ENCODE data around the gene ZBTB22.

The ZBTB22 gene

GRCh38 chr6:33273924-33274902 is 43.3 kb downstream of the ZBTB22 start:
- Histone ChIP-seq H3K79me2 (ENCODE audit: insufficient read depth, low read length) (peaks cover 70% of the 10 kb centered on the region), H4K20me1 (ENCODE audit: insufficient read depth, low read length, poor library complexity, severe bottlenecking) (peaks cover 47% of the 10 kb centered on the region), H3K9me2 (replicated peaks; ENCODE audit: low read depth, low read length) (no peaks in the 10 kb centered on the region), H3K27me3 (ENCODE audit: insufficient read depth, low read length, poor library complexity, severe bottlenecking) (peaks cover 6% of the 10 kb centered on the region), H2AFZ (ENCODE audit: low read length) (no peak overlapping the region), H3F3A (ENCODE audit: low read depth) (peaks cover 10% of the 10 kb centered on the region; the same call in 1 of the 2 replicates), H3K4me3 (ENCODE audit: low read length, poor library complexity, severe bottlenecking) (peak overlapping the region; percentile 95), H3K9me3 (ENCODE audit: insufficient read depth, low read depth, low read length) (no peaks in the 10 kb centered on the region), H3K9ac (ENCODE audit: low read depth, low read length, poor library complexity, severe bottlenecking) (peak overlapping the region; percentile 94), H3K4me1 (ENCODE audit: insufficient read depth, low read length, poor library complexity, severe bottlenecking) (peaks cover 47% of the 10 kb centered on the region), H3K36me3 (ENCODE audit: insufficient read depth, low read length) (peaks cover 39% of the 10 kb centered on the region), H3K4me2 (ENCODE audit: low read depth, low read length, poor library complexity, severe bottlenecking) (peak overlapping the region; percentile 99)
- TF ChIP-seq EZH2phosphoT487 (IDR thresholded peaks at IDR 0.05; ENCODE audit: borderline replicate concordance) (no peak), CTCF (conservative IDR thresholded peaks at IDR 0.05; ENCODE audit: low read length) (no peak)

DNA sequence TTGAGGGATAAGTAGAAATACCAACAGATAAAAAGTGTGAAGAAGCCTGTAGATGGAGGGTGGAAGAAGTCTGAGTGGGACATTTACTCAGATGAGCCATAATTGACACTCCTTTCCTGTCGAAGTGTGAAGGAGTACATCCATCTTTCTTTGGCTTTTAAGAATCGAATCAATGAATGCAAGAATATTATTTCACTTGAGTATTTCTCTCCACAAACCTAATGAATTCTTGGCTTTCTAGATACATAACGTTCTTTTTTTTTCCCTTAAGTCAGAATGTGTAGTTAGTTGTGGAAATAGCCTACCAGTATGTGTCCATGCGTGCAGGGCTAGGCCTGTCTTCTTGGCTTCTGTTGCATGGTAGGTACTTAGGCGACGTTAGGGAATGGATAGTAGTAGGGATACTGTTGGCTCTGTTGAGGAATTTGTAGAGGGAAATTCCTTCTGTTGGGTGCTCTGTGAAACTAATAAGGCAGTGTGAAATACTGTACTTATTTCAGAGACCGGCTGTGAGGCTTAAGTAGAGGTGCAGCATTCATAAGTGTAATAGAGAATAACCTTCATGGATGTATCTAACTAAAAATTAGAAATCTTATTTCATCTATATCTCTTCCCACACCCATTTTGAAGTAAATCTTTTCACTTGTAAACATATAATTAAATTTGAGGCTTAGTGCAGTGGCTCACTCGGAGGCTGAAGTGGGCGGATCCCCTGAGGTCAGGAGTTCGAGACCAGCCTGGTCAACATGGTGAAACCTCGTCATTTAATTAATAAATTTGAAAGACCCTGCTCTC is 44.2 kb downstream of the ZBTB22 start:
- Histone ChIP-seq H3F3A (ENCODE audit: low read depth) (peaks cover 8% of the 10 kb centered on the region; the same call in 1 of the 2 replicates), H3K36me3 (ENCODE audit: insufficient read depth, low read length) (peaks cover 35% of the 10 kb centered on the region), H3K9me2 (replicated peaks; ENCODE audit: low read depth, low read length) (no peaks in the 10 kb centered on the region), H2AFZ (ENCODE audit: low read length) (no peak overlapping the region), H3K9me3 (ENCODE audit: insufficient read depth, low read depth, low read length) (no peaks in the 10 kb centered on the region), H3K4me1 (ENCODE audit: insufficient read depth, low read length, poor library complexity, severe bottlenecking) (peaks cover 47% of the 10 kb centered on the region), H3K4me2 (ENCODE audit: low read depth, low read length, poor library complexity, severe bottlenecking) (peak overlapping the region; percentile 99), H3K4me3 (ENCODE audit: low read length, poor library complexity, severe bottlenecking) (peak overlapping the region; percentile 95), H4K20me1 (ENCODE audit: insufficient read depth, low read length, poor library complexity, severe bottlenecking) (peaks cover 47% of the 10 kb centered on the region), H3K9ac (ENCODE audit: low read depth, low read length, poor library complexity, severe bottlenecking) (peak overlapping the region; percentile 94), H3K79me2 (ENCODE audit: insufficient read depth, low read length) (peaks cover 77% of the 10 kb centered on the region), H3K27me3 (ENCODE audit: insufficient read depth, low read length, poor library complexity, severe bottlenecking) (peaks cover 6% of the 10 kb centered on the region)
- TF ChIP-seq CTCF (conservative IDR thresholded peaks at IDR 0.05; ENCODE audit: low read length) (no peak), EZH2phosphoT487 (IDR thresholded peaks at IDR 0.05; ENCODE audit: borderline replicate concordance) (no peak)

GRCh38 chr6:33272275-33273128 is 45.0 kb downstream of the ZBTB22 start:
- H3K4me2 ChIP-seq (ENCODE audit: low read depth, low read length, poor library complexity, severe bottlenecking), result peak overlapping the region; percentile 99
- H3K9ac ChIP-seq (ENCODE audit: low read depth, low read length, poor library complexity, severe bottlenecking), result peak overlapping the region; percentile 94
- H3K9me3 ChIP-seq (ENCODE audit: insufficient read depth, low read depth, low read length), result no peaks in the 10 kb centered on the region
- peaks cover 43% of the 10 kb centered on the region for H3K36me3 ChIP-seq (ENCODE audit: insufficient read depth, low read length)
- peak overlapping the region; percentile 95 for H3K4me3 ChIP-seq (ENCODE audit: low read length, poor library complexity, severe bottlenecking)
- H3K9me2 ChIP-seq (replicated peaks; ENCODE audit: low read depth, low read length), result no peaks in the 10 kb centered on the region
- H3F3A ChIP-seq (ENCODE audit: low read depth), result peaks cover 5% of the 10 kb centered on the region; the same call in 1 of the 2 replicates
- H3K4me1 ChIP-seq (ENCODE audit: insufficient read depth, low read length, poor library complexity, severe bottlenecking), result peaks cover 47% of the 10 kb centered on the region
- H2AFZ ChIP-seq (ENCODE audit: low read length), result no peak overlapping the region
- H4K20me1 ChIP-seq (ENCODE audit: insufficient read depth, low read length, poor library complexity, severe bottlenecking), result peaks cover 47% of the 10 kb centered on the region
- peaks cover 77% of the 10 kb centered on the region for H3K79me2 ChIP-seq (ENCODE audit: insufficient read depth, low read length)
- TF ChIP-seq CTCF (conservative IDR thresholded peaks at IDR 0.05; ENCODE audit: low read length) (no peak), EZH2phosphoT487 (IDR thresholded peaks at IDR 0.05; ENCODE audit: borderline replicate concordance) (no peak)
- H3K27me3 ChIP-seq (ENCODE audit: insufficient read depth, low read length, poor library complexity, severe bottlenecking), result peaks cover 6% of the 10 kb centered on the region

All from Loucy (cell line).